ENCODE data around the gene TBC1D16. TPM values are rescaled to one million over a fixed set of nuclear protein-coding genes. Genes with fewer than 3 reads are reported as not detected.

The TBC1D16 gene
- total RNA-seq, 1 donor from 2014 or later, result 24.7 TPM

- Histone ChIP-seq H3K36me3 (no peaks in the 10 kb centered on the region), H3K9me3 (no peaks in the 10 kb centered on the region), H3K27me3 (ENCODE audit: low read depth) (no peaks in the 10 kb centered on the region), H3K4me3 (no peak overlapping the region), H3K4me1 (peaks cover 33% of the 10 kb centered on the region), H3K27ac (no peak overlapping the region)
- intact Hi-C loops (cut with DNase I), result no loop called here
- TF ChIP-seq CTCF (IDR thresholded peaks at IDR 0.05), result no peak
- ATAC-seq (no peak), DNase-seq (no peak)
Measured at GRCh38 chr17:80026359-80027042, 9.2 kb downstream of the TBC1D16 start.

- Histone ChIP-seq H3K9me3 (no peaks in the 10 kb centered on the region), H3K4me3 (no peak overlapping the region), H3K27ac (no peak overlapping the region), H3K4me1 (peaks cover 29% of the 10 kb centered on the region), H3K27me3 (ENCODE audit: low read depth) (no peaks in the 10 kb centered on the region), H3K36me3 (no peaks in the 10 kb centered on the region)
- no peak for ATAC-seq
- no peak for TF ChIP-seq CTCF (IDR thresholded peaks at IDR 0.05)
- no peak for DNase-seq
- intact Hi-C loops (cut with DNase I), result no loop called here
Measured at GRCh38 chr17:80025796-80026195, 9.9 kb downstream of the TBC1D16 start.

- intact Hi-C loops (cut with DNase I), result no loop called here
- no peak for ATAC-seq
- H3K27ac ChIP-seq, result no peak overlapping the region
- no peaks in the 10 kb centered on the region for H3K36me3 ChIP-seq
- no peaks in the 10 kb centered on the region for H3K9me3 ChIP-seq
- no peak for TF ChIP-seq CTCF (IDR thresholded peaks at IDR 0.05)
- H3K4me3 ChIP-seq, result no peak overlapping the region
- no peaks in the 10 kb centered on the region for H3K27me3 ChIP-seq (ENCODE audit: low read depth)
- DNase-seq, result no peak
- H3K4me1 ChIP-seq, result peaks cover 22% of the 10 kb centered on the region
Measured at GRCh38 chr17:80025140-80025539, 10.5 kb downstream of the TBC1D16 start.

GRCh38 chr17:80024206-80024972, 11.3 kb downstream of the TBC1D16 start:
- no peak overlapping the region for H3K27ac ChIP-seq
- no peak overlapping the region for H3K4me3 ChIP-seq

More at GRCh38 chr17:80024206-80024972, 11.3 kb downstream of the TBC1D16 start:
- no peak for TF ChIP-seq CTCF (IDR thresholded peaks at IDR 0.05)
- DNase-seq (no peak), ATAC-seq (peak; percentile 20 to 59)
- Histone ChIP-seq H3K27me3 (ENCODE audit: low read depth) (no peaks in the 10 kb centered on the region), H3K9me3 (no peaks in the 10 kb centered on the region), H3K4me1 (peaks cover 17% of the 10 kb centered on the region), H3K36me3 (no peaks in the 10 kb centered on the region)
- intact Hi-C loops (cut with DNase I), result no loop called here

Data from lower lobe of right lung (tissue), 2 donors.